ENCODE results near the gene CST4.
"Not testable (repeated sequence)": the region's sequence is repeated elsewhere in the genome, so short reads cannot be mapped to it uniquely, and the experiment has no call there.

The CST4 gene, protein sequence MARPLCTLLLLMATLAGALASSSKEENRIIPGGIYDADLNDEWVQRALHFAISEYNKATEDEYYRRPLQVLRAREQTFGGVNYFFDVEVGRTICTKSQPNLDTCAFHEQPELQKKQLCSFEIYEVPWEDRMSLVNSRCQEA

DNA sequence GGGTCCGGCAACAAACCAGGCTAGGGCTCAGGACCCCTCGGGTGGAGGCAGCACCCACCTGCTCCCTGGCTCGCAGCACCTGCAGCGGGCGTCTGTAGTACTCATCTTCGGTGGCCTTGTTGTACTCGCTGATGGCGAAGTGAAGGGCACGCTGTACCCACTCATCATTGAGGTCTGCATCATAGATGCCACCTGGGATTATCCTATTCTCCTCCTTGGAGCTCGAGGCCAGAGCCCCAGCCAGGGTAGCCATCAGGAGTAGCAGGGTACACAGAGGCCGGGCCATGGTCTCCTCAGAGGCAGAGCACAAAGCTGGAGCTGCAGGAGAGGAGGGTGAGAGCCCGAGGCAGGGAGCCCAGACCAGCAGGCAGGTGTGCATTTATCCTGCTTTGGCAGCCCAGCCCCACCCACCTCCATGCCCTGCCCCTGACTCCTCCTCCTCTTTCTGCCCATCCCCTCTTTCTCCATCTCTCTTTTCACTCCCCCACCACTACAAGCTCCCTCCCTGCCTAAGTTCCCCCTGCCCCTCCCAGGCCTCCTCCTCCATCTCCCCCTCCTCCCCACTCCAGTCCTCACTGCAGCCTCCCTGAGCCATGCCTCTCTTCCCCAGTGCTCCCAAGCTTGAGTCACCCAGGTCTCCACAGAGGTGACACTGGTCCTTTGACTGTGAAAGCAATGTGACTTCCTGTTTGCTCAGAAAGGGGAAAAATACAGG, at the start of gene CST4:
Gene CST4 (minus strand): TSS at position 355 of the 715 bp plus-strand sequence. CDS start 69 bp downstream, at position 286.
- DNase-seq (ENCODE audit: low read depth), result not testable (repeated sequence)

DNA sequence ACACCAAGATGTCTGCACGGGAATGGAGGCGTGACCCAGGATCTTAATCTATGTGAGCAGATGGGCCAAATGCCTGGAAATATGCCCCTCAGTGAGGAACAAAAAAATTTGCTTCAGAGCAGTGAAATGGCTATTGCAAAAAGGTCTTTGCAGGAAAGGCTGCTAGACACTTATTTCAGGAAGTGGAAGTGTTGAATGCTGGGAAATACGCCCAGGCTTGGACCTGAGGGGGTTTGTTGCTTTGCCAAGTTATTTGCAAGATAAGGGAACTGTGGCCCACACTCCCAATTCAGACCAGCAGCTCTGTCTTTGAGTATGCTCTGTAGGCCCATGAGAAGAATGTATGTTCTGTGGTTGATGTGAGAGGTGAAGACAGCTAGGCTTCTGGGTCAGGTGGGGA, 46.6 kb upstream of the CST4 start:
- DNase-seq (ENCODE audit: low read depth), result not testable (repeated sequence)

DNA sequence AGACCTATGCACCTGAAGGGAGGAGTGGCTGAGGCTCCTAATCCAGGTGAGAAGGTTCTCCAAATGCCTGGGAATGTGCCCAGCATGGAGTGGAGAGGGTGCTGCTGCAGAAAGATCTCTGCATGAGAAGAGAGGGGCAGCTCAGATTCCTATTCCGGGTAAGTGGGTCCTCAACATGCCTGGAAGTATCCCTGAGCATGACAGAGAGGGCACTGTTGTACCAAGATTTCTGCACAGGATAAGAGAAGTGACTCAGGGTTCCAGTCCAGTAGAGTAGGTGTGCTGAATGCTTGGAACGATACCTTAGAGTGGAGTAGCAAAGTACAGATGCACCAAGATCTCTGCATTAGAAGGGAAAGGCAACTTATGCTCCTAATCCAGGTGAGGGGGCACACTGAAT, 46.1 kb upstream of the CST4 start:
- DNase-seq (ENCODE audit: low read depth), result not testable (repeated sequence)

DNA sequence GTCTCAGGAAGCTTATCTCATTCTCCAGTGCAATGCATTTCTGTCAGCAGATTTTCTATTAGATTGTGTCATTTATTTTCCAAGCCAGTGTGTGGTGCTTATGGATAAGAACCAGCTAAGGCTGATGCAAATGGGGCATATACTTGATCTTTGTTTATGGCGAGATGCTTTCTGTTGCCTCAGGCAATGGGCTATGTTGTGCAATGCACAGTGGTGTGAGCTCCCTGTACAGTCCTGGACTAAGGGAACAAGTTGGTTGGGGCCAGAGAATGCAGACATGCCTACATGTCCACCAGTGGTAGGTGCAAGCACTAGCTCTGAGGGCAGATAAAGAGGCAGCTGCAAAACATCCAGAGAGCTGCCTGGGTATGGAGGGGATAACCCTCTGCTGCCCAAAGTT, 45.6 kb upstream of the CST4 start:
- DNase-seq (ENCODE audit: low read depth), result not testable (repeated sequence)

DNA sequence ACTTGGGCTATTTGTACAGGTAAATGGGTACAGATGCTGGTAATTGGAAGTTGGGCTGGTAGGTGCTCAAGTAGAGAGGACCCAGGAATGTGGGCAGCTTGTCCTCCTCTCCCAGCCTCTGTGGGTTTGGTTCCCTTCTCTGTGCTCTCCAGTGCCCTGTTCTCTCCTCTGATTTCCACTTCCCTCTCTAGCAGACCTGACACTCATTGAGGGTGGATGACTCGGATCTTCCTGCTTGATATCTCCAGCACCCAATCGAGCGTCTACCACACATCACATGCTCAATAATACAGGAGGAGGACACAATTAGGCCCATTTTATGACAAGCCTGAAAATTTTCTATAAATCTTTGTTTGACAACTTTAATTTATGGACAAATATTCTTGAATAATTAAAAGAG, 38.2 kb upstream of the CST4 start:
- DNase-seq (ENCODE audit: low read depth), result no peak

DNA sequence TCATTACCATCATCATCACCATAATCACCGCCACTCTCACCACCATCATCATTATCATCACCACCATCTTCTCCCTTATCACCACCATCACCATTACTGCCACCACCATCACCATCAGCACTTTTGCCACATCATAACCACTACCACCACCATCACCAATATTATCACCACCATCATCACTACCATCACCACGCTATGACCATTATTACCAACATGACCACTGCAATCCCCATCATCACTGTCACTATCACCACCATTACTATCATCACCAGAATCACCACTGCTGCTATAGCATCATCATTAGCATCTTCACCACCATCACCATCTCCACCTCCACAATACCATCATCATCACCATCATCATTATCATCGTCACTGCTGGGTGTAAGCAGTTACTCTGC, 36.3 kb upstream of the CST4 start:
- no peak for DNase-seq (ENCODE audit: low read depth)

DNA sequence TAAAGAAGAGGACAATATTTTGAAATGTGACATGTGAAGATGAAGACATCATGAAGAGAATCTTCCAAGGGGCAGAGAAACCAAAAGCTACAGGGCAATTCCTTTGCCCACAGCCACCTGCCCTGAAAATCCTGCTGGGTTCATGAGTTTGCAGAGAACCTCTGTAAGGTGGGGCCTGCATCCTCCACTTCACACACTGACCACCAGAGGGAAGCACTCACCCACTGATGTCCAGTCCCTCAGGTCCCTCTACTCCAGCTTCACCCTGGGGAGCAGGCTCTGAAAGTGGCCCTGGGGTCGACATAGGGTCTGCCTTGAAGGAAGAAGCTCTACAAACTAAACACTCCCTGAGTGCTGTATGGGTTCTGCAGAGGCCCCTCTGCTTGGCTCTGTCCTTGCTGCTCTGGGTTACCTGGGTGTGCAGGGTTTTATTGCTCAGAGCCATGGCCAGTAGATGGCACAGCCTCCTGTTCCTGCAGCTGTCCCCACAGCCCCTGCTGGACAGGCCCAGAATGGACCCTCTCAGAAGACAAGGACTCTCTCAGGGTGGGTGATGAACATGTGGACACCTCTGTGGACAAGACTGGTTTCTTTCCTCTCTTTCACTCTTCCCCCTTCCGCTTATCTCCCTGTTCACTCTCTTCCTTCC, 34.9 kb upstream of the CST4 start:
- peak; percentile 40 for DNase-seq (ENCODE audit: low read depth)

DNA sequence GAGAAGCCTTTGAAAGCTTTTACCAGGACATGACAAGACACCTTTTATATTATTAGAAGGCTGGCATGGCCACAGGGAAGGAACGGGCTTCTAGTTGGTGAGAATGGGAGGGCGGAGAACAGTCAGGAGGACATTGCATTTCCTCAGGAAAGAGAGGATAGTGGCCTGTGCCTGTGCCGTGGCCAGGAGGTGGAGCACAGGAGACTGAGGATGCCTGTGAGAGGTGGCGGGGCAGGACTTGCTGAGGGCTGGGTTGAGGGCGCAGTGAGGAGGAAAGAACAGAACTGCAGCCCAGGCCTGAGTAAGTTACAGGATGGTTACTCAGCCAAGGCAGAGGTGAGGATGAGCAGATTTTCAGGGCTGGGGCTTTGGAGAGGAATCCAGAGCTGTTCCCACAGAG, 34.0 kb upstream of the CST4 start:
- not testable (repeated sequence) for DNase-seq (ENCODE audit: low read depth)

DNA sequence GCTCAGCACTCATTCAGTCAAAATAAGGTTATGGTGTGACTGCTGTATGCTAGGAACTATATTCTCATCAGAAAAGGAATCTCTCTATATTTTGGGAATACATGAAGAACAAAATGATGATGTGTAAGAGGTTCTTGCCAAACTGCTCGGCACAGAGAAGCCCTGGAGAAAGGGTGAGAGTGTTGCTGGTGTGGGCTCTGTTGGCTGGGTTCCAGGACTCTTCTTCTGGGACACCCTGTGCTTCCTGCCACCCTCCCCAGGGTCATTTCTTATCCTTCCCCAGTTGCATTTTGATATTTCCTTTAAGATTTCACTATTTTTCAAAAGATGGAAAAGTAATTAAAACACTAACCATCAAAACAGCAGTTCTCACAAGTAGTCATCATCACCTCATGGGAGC, 33.1 kb upstream of the CST4 start:
- no peak for DNase-seq (ENCODE audit: low read depth)

DNA sequence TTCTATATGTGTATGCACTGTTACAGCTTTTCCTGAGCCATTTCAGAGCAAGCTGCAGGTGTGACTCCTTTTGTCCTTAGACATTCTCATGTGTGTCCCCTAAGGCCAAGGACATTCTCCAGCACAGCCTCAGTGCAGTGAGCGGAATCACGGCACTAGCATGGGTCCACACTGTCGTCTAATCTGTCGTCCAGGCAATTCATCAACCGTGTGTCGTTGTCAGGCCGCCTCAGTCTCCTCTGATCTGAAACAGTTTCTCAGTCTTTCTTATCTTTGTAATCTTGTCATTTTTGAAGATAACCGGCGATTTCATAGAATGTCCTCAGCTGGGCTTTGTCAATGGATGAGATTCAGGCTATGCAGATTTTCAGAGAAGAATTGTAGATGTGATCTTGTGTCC, 30.5 kb upstream of the CST4 start:
- not testable (repeated sequence) for DNase-seq (ENCODE audit: low read depth)

DNA sequence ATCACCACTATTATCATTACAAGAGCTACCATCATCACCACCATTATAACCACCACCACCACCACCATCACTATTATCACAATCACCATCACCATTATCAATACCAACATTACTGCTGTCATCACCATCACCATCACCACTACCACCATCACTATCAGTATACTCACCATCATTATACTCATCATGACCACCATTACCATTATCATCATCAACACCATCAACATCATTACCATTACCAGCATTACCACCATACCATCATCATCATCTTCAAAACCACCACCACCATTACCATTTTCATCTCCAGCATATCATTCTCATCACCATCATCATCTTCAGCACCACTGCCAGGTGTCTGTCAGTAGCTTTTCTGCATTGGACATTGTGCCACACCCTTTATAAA, 22.9 kb upstream of the CST4 start:
- not testable (repeated sequence) for DNase-seq (ENCODE audit: low read depth)

DNA sequence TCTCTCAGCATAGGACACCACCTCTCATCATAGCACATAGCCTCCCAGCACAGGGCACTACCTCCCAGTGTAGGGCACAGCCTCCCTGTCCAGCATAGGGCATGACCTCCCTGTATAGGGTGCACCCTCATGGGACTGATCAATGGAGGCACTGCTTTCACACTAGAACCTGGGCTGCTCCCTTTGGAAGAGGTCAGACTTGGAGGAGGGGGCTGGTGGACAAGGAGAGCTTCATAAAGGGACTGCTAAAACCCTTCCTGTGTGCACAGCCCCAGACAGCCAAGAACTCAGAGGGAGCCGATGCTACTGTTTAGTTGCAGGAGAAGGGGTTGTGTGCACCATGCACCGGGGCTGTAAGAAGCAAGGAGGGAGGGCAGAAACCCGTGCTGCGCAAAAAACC, 21.9 kb upstream of the CST4 start:
- no peak for DNase-seq (ENCODE audit: low read depth)

DNA sequence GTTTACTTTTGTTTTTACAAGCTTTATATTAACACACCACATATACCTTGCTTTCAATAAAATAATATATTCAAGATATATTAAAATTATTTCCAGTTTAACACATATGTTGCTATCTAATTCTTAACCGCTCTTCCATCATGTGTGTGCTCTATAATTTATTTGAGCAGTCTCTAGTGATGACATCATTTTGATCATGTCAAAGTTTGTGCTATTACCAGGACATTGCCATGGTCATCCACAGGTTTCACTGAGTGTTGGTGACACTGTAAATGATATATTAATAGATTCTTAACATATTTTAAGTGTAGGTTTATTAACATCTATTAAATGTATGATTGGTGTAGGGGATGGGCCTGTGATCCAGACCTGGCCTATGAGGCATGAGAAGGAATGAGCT, 17.1 kb upstream of the CST4 start:
- DNase-seq (ENCODE audit: low read depth), result no peak

DNA sequence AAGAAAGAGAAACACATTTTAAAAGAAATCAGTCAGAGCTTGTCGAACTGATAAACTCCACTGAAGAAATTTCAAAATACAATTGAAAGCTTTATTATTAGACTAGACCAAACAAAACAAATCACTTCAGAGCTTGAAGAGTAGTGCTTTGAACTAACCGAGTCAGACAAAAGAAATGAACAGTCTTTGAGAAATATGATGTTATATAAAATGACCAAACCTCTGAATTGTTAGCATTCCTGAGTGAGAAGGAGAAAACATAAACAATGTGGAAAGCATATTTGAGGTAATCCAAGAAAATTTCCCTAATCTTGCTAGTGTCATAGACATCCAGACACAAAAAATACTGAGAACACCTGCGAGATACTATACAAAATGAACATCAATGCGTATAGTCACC, 13.2 kb upstream of the CST4 start:
- DNase-seq (ENCODE audit: low read depth), result peak; percentile 3

DNA sequence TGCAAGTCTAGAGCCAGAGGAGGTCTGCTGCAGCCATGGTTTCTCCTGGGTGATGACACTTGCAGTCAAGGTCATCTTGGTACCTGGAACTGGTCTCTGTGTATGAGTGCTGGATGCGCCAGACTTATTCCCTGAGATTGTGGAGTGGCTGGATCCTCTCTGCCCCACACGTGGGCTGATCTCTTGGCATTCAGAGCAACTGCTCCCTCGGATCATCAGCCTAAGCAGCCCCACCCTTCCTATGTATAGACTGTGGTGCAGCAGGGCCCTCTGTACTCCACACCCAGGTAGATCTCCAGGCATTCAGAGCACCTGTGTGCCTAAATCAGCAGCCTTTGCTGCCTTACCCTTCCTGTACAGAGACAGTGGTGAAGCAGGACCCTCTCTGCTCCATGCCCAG, 12.1 kb upstream of the CST4 start:
- no peak for DNase-seq (ENCODE audit: low read depth)

DNA sequence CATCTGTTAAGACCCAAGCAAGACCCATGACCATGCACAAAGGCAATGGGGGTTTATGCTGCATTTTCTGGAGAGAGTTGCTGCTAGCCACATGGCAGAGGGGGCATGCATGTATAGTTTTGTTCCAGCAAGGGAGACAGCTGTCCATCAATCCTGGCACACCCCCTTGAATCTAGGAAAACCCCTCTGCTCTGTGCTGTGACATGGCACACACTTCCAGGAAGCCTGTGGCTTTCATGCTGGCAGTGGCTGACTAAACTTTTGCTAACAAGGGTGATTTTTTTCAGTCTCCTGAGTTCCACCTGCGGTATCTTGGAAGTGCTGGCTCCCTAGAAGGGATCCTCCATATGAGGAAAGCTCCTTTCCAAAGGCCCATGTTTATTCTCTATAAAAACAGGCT, 9.1 kb upstream of the CST4 start:
- no peak for DNase-seq (ENCODE audit: low read depth)

DNA sequence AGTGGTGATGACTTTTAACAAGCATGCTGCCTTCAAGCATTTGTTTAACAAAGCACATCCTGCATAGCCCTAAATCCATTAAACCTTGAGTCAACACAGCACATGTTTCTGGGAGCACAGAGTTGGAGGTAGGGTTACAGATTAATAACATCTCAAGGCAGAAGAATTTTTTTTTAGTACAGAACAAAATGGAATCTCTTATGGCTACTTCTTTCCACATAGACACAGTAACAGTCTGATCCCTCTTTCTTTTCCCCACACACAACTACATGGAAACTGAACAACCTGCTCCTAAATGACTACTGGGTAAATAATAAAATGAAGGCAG, 6.2 kb upstream of the CST4 start:
- DNase-seq (ENCODE audit: low read depth), result peak; percentile 6

DNA sequence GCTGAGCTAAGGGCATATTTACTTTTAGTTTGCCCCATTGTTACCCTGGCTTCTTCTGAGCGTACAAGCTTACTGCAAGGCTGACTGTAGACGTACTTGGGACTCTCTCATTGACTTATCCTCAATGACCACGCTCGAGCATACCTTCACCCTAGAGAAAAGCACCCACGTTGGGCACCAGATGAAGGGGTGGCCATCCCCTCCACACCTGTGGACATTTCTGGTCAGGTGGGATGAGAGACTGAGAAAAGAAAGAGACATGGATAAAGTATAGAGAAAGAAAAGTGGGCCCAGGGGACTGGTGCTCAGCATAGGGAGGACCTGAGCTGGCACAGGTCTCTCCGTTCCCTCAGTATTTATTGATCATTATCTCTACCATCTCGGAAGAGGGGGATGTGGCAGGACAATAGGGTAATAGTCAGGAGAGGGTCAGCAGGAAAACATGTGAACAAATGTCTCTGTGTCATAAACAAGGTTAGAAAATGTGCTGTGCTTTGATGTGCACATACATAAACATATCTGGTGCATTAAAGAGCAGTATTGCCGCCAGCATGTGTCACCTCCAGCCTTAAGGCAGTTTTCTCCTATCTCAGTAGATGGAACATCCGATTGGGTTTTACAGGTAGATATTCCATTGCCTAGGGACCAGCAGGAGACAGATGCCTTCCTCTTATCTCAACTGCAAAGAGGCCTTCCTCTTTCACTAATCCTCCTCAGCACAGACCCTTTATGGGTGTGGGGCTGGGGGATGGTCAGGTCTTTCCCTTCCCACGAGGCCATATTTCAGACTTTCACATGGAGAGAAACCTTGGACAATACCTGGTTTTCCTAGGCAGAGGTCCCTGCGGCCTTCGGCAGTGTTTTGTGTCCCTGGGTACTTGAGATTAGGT, 5.6 kb upstream of the CST4 start:
- DNase-seq (ENCODE audit: low read depth), result not testable (repeated sequence)

DNA sequence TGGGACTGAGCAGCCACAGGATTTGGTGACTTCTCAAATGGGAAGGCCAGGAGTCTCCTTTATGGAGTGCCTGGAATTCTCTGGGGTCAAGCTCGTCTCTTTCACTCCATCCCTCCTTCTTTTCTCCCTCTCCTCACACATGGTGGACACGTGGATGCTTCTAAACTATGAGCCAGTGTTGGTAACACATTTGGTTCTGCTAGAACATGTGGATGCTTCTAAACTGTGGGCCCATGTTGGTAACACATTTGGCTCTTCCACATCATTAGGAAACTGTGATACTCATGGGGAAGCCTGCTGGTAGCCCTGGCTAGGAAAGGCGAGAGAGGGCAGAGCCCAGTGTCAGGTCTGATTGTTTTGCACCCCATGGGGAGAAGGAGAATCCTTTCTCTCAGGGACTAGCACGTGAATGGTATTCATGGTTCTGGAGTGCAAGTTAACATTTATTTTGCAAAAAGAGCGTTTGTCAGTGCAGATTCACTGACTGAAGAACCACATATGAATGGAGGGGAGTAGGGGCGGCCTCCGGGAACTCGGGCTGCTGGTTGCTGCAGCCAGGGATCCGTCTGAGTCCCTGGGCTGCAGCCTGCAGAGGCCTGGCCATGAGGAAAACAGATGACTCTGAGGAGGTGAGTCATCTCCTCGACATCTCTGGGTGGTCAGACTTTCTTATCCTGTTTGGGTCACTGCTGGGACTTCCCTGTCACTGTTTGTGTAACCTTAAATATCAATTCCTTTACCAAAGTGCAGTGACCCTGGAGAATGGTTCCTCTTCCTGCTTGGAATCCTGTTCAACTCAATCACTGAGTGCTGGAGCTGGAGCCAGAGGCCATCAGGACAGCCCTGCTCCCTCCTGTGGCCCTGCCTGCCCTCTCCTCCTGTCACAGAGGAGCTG, 4.1 kb upstream of the CST4 start:
- DNase-seq (ENCODE audit: low read depth), result peak; percentile 81

DNA sequence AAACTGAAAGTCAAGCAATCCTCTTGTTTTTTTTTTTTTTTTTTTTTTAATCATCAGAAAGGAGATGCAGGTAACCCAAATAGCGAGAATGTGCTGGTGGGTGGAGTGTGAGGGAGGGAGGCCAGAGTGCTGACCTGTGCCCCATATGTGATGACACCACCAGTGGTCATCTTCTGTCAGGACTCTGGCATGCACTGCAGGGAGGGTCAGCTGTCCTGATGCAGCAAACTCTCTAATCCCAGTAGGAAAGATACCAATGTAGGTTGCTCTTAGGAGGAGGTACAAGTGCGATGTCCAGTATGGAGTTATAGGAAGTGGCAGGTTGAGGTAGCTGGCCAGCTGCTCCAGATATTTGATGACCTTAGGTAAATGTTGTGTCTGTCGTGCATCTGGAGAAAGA, 2.8 kb upstream of the CST4 start:
- peak; percentile 8 for DNase-seq (ENCODE audit: low read depth)

DNA sequence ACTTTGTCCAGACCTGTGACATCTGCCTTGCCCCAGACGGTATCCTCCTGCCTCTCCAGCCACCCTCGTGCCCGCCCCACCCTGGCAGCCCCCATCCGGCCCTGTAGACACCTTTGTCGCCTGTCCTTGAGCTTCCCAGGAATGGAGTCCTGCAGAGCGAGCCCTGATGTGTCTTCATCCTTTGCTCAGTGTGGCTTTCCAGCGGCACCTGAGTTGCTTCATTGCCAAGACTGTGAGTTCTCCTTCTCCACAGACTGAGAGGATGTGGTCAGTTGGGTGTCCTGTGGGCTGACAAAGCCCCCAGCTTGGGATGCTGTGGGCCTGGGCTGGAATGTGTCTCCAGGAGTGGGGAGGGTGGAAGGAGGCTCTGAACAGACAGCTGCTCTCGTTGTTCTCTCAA, 1.7 kb upstream of the CST4 start:
- DNase-seq (ENCODE audit: low read depth), result no peak

DNA sequence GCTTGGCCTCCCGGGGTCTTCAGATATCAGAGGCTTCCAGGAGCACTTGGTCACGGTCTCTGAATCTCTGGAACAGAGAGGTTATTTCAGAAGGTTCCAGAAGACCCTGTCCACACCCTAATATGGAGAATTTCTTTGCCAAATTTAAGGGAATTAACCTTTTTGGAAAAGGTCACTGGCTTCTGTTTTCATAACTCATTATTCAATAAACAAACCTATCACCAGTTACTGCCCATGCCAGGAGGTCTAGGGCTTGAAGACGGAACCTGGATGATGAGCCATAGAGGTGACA, 507 bp upstream of the CST4 start:
- no peak for DNase-seq (ENCODE audit: low read depth)
